Neural progenitor cell (in vitro differentiated cells): ENCODE data around the gene ULK4. TPM values are rescaled to one million over a fixed set of nuclear protein-coding genes. Genes with fewer than 3 reads are reported as not detected.
"Not testable (repeated sequence)": the region's sequence is repeated elsewhere in the genome, so short reads cannot be mapped to it uniquely, and the experiment has no call there.

Experiments
- DNase-seq: peaks from one replicate; pipeline ENCODE4 v3.0.0-alpha.2; 2016; ENCODE audit warnings: low spot score
- H2AFZ ChIP-seq: fragments of 200-600 bp; sonication (generic); replicated peaks from 2 replicates; pipeline ENCODE4 v1.6.1; 2016; ENCODE audit warnings: antibody characterized with exemption
- H3F3A ChIP-seq: fragments of 200-600 bp; sonication (generic); 2 replicates; pipeline ENCODE4 v1.6.1; 2016; ENCODE audit warnings: antibody characterized with exemption, low read depth
- H3K27ac ChIP-seq: fragments of 200-600 bp; sonication (generic); 2 replicates; pipeline ENCODE4 v1.5.1; 2016; ENCODE audit warnings: mild to moderate bottlenecking
- H3K27me3 ChIP-seq: fragments of 200-600 bp; sonication (generic); 2 replicates; pipeline ENCODE4 v1.6.1; 2016; ENCODE audit warnings: mild to moderate bottlenecking, moderate library complexity
- H3K36me3 ChIP-seq: fragments of 200-600 bp; sonication (generic); 2 replicates; pipeline ENCODE4 v1.5.1; 2016
- H3K4me1 ChIP-seq: fragments of 200-600 bp; sonication (generic); 2 replicates; pipeline ENCODE4 v1.6.1; 2016; ENCODE audit warnings: mixed run types
- H3K4me2 ChIP-seq: fragments of 200-600 bp; sonication (generic); 2 replicates; pipeline ENCODE4 v1.6.1; 2016
- H3K4me3 ChIP-seq: fragments of 200-600 bp; sonication (generic); 2 replicates; pipeline ENCODE4 v1.5.1; 2016
- H3K79me2 ChIP-seq: fragments of 200-600 bp; sonication (generic); 2 replicates; pipeline ENCODE4 v1.6.1; 2016; ENCODE audit warnings: low read depth
- H3K9ac ChIP-seq: fragments of 200-600 bp; sonication (generic); 2 replicates; pipeline ENCODE4 v1.6.1; 2016
- H3K9me3 ChIP-seq: fragments of 200-600 bp; sonication (generic); 2 replicates; pipeline ENCODE4 v1.5.1; 2016; ENCODE audit warnings: low read depth
- H4K20me1 ChIP-seq: fragments of 200-600 bp; sonication (generic); 2 replicates; pipeline ENCODE4 v1.6.1; 2016; ENCODE audit warnings: low read depth
- H3K27ac Mint-ChIP-seq: 3 replicates; pipeline ENCODE4 v1.8.0; 2021; ENCODE audit warnings: mixed read lengths
- H3K27me3 Mint-ChIP-seq: 2 replicates; pipeline ENCODE4 v1.8.0; 2022; ENCODE audit warnings: low read depth, mild to moderate bottlenecking, inconsistent platforms, moderate library complexity, mixed read lengths; ENCODE audit not compliant: insufficient read depth
- H3K36me3 Mint-ChIP-seq: 3 replicates; pipeline ENCODE4 v1.8.0; 2021; ENCODE audit warnings: mixed read lengths
- H3K4me1 Mint-ChIP-seq: 3 replicates; pipeline ENCODE4 v1.8.0; 2021; ENCODE audit warnings: mixed read lengths
- H3K4me3 Mint-ChIP-seq: 3 replicates; pipeline ENCODE4 v1.8.0; 2021; ENCODE audit warnings: mild to moderate bottlenecking, moderate library complexity, mixed read lengths
- H3K9me3 Mint-ChIP-seq: 3 replicates; pipeline ENCODE4 v1.8.0; 2020; ENCODE audit warnings: mixed read lengths
- EZH2 ChIP-seq: fragments of 200-600 bp; sonication (generic); IDR thresholded peaks from 2 replicates; pipeline ENCODE4 v1.6.1; 2017; ENCODE audit warnings: antibody characterized with exemption, mild to moderate bottlenecking, moderate library complexity
- EZH2phosphoT487 ChIP-seq: fragments of 200-600 bp; sonication (generic); IDR thresholded peaks from 2 replicates; pipeline ENCODE4 v1.6.1; 2017; ENCODE audit warnings: antibody characterized with exemption
- total RNA-seq: library from RNA; depleted of rRNA; stranded (reverse); fragments of >200 nt; gene quantifications from 2 replicates; pipeline ENCODE4 v1.2.3, GENCODE V29; 2015; ENCODE audit warnings: low replicate concordance
- TF ChIP-seq, protein P1 (sequence below): fragments of 200-600 bp; sonication (generic); IDR thresholded peaks from 2 replicates; pipeline ENCODE4 v1.5.1; 2017; ENCODE audit warnings: antibody characterized with exemption, mild to moderate bottlenecking

The ULK4 gene
- total RNA-seq, 1 donor from 2014 or later: 33.0 TPM

DNA sequence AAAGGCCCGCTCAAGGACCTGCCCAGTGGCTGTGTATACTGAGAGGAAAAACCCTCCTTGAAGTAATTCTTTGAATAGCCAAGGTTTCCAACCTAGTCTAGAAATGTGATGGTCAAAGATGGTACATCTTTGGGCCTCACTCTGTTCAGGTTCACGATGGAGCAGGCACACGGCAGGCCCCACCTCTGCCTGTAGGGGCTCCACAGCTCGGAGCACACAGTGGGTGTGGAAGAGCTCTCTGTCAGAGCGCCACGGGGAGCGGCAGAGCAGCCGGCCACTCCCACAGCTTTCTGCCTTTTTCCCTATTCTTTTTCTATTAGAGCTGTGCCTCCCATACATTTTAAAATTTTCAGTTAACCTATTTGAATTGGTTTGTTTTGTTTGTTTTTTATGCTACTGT, 673.1 kb downstream of the ULK4 start:
- Histone ChIP-seq H3K79me2 (no peaks in the 10 kb centered on the region), H3K36me3 (no peaks in the 10 kb centered on the region), H4K20me1 (no peaks in the 10 kb centered on the region), H3K4me1 (peaks cover 3% of the 10 kb centered on the region), H3K4me3 (no peak overlapping the region), H3K27ac (no peak overlapping the region), H3K4me2 (no peak overlapping the region), H3K9me3 (no peaks in the 10 kb centered on the region), H3F3A (no peaks in the 10 kb centered on the region), H3K9ac (no peak overlapping the region), H2AFZ (no peak overlapping the region), H3K27me3 (no peaks in the 10 kb centered on the region)
- Mint-ChIP-seq H3K4me3 (no peak overlapping the region), H3K27me3 (no peaks in the 10 kb centered on the region), H3K9me3 (peaks cover 10% of the 10 kb centered on the region), H3K36me3 (no peaks in the 10 kb centered on the region), H3K27ac (no peak overlapping the region), H3K4me1 (peaks cover 8% of the 10 kb centered on the region)
- DNase-seq: no peak
- TF ChIP-seq EZH2phosphoT487 (no peak), EZH2 (no peak)
- TF ChIP-seq, protein P1, sequence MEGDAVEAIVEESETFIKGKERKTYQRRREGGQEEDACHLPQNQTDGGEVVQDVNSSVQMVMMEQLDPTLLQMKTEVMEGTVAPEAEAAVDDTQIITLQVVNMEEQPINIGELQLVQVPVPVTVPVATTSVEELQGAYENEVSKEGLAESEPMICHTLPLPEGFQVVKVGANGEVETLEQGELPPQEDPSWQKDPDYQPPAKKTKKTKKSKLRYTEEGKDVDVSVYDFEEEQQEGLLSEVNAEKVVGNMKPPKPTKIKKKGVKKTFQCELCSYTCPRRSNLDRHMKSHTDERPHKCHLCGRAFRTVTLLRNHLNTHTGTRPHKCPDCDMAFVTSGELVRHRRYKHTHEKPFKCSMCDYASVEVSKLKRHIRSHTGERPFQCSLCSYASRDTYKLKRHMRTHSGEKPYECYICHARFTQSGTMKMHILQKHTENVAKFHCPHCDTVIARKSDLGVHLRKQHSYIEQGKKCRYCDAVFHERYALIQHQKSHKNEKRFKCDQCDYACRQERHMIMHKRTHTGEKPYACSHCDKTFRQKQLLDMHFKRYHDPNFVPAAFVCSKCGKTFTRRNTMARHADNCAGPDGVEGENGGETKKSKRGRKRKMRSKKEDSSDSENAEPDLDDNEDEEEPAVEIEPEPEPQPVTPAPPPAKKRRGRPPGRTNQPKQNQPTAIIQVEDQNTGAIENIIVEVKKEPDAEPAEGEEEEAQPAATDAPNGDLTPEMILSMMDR: no peak

DNA sequence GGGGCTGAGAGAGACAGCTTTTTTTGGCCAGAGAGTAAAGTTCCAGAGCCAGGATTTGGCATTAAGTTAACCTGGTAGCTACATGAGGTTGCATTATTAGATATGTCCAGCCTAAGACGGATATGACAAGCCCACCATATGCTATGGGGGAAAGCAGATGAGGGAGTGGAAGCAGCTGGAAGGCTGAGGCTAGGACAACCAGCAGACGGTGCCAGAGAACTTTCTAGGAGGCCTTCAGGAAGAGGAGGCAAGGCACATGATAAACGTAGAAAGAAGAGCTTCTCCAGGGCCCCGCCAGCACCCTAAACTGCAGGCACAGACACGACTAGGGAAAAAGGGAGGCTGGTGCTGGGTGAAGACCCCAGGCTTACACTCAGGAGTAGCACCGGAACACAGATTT, 675.6 kb downstream of the ULK4 start:
- Mint-ChIP-seq H3K4me3 (no peak overlapping the region), H3K27me3 (no peaks in the 10 kb centered on the region), H3K36me3 (no peaks in the 10 kb centered on the region), H3K27ac (no peak overlapping the region), H3K9me3 (peaks cover 18% of the 10 kb centered on the region), H3K4me1 (peaks cover 8% of the 10 kb centered on the region)
- Histone ChIP-seq H3K9me3 (no peaks in the 10 kb centered on the region), H3K9ac (no peak overlapping the region), H3K27ac (no peak overlapping the region), H3F3A (no peaks in the 10 kb centered on the region), H3K79me2 (no peaks in the 10 kb centered on the region), H2AFZ (no peak overlapping the region), H3K4me3 (no peak overlapping the region), H4K20me1 (no peaks in the 10 kb centered on the region), H3K36me3 (no peaks in the 10 kb centered on the region), H3K27me3 (no peaks in the 10 kb centered on the region), H3K4me1 (peaks cover 3% of the 10 kb centered on the region), H3K4me2 (no peak overlapping the region)
- no peak for DNase-seq
- TF ChIP-seq EZH2phosphoT487 (no peak), EZH2 (no peak)
- TF ChIP-seq, protein P1: no peak

DNA sequence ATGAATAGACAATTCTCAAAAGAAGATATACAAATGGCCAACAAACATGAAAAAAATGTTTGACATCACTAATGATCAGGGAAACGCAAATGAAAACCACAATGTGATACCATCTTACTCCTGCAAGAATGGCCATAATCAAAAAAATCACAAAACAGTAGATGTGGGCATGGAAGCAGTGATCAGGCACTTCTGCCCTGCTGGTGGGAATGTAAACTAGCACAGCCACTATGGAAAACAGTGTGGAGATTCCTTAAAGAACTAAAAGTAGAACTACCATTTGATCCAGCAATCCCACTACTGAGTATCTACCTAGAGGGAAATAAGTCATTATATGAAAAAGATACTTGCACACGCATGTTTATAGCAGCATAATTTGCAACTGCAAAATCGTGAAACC, 677.0 kb downstream of the ULK4 start:
- not testable (repeated sequence) for H3K79me2 ChIP-seq, H3K4me1 ChIP-seq, H3K9ac ChIP-seq, H3K4me1 Mint-ChIP-seq, H3K36me3 ChIP-seq, H4K20me1 ChIP-seq, H3K9me3 ChIP-seq, H3K4me3 Mint-ChIP-seq, H3K27me3 ChIP-seq, DNase-seq, H2AFZ ChIP-seq, H3K4me2 ChIP-seq, H3K36me3 Mint-ChIP-seq, H3K4me3 ChIP-seq, H3K27ac ChIP-seq, H3F3A ChIP-seq, H3K27ac Mint-ChIP-seq, H3K27me3 Mint-ChIP-seq
- H3K9me3 Mint-ChIP-seq: peaks cover 23% of the 10 kb centered on the region

- TF ChIP-seq, protein P1: no peak
- TF ChIP-seq EZH2phosphoT487: no peak
- no peak for TF ChIP-seq EZH2
- no peaks in the 10 kb centered on the region for H3K36me3 ChIP-seq
- H3K4me1 ChIP-seq: peaks cover 13% of the 10 kb centered on the region
- no peaks in the 10 kb centered on the region for H3F3A ChIP-seq
- no peaks in the 10 kb centered on the region for H3K4me1 Mint-ChIP-seq
- no peaks in the 10 kb centered on the region for H4K20me1 ChIP-seq
- peaks cover 16% of the 10 kb centered on the region for H3K9me3 Mint-ChIP-seq
- no peak overlapping the region for H3K4me3 Mint-ChIP-seq
- no peak overlapping the region for H3K27ac ChIP-seq
- no peaks in the 10 kb centered on the region for H3K79me2 ChIP-seq
- no peaks in the 10 kb centered on the region for H3K9me3 ChIP-seq
- peak overlapping the region; percentile 36 for H2AFZ ChIP-seq
- H3K4me3 ChIP-seq: no peak overlapping the region
- no peaks in the 10 kb centered on the region for H3K36me3 Mint-ChIP-seq
- H3K27me3 ChIP-seq: no peaks in the 10 kb centered on the region
- no peak overlapping the region for H3K9ac ChIP-seq
- peak overlapping the region; percentile 42 for H3K4me2 ChIP-seq
- H3K27ac Mint-ChIP-seq: no peak overlapping the region
- peak; percentile 33 for DNase-seq
- no peaks in the 10 kb centered on the region for H3K27me3 Mint-ChIP-seq
These were observed 684.0 kb downstream of the ULK4 start for GRCh38 chr3:41277790-41278465.
